NK-92 (cell line): ENCODE data around the gene GPR155.
"Not testable (repeated sequence)": the region's sequence is repeated elsewhere in the genome, so short reads cannot be mapped to it uniquely, and the experiment has no call there.

ENCODE experiments used
- DNase-seq: peaks from one replicate; lab custom pipeline; 2025; ENCODE audit not compliant: unreplicated experiment; lab: John Stamatoyannopoulos, UW

Gene GPR155

GRCh38 chr2:174491947-174492346, 5.1 kb upstream of the GPR155 start:
- no peak for DNase-seq

GRCh38 chr2:174490051-174490450, 3.2 kb upstream of the GPR155 start:
- DNase-seq: no peak

- not testable (repeated sequence) for DNase-seq
These were observed 2.7 kb upstream of the GPR155 start for GRCh38 chr2:174489520-174489919.

- DNase-seq: no peak
These were observed 962 bp upstream of the GPR155 start for GRCh38 chr2:174487820-174488162.

GRCh38 chr2:174487108-174487819, 435 bp upstream of the GPR155 start:
- peak; percentile 62 for DNase-seq

GRCh38 chr2:174485788-174486562, 854 bp downstream of the GPR155 start:
- DNase-seq: no peak

- not testable (repeated sequence) for DNase-seq
These were observed 1.8 kb downstream of the GPR155 start for GRCh38 chr2:174485045-174485444.

GRCh38 chr2:174484573-174484972, 2.3 kb downstream of the GPR155 start:
- no peak for DNase-seq

GRCh38 chr2:174482854-174483253, 4.0 kb downstream of the GPR155 start:
- no peak for DNase-seq

- DNase-seq: no peak
These were observed 9.1 kb downstream of the GPR155 start for GRCh38 chr2:174477759-174478158.

- no peak for DNase-seq
These were observed 13.0 kb downstream of the GPR155 start for GRCh38 chr2:174473796-174474195.

GRCh38 chr2:174465327-174465726, 21.5 kb downstream of the GPR155 start:
- no peak for DNase-seq

GRCh38 chr2:174461221-174461620, 25.6 kb downstream of the GPR155 start:
- no peak for DNase-seq

GRCh38 chr2:174454566-174454965, 32.3 kb downstream of the GPR155 start:
- no peak for DNase-seq

GRCh38 chr2:174450021-174450816, 36.6 kb downstream of the GPR155 start:
- DNase-seq: no peak

- no peak for DNase-seq
These were observed 37.8 kb downstream of the GPR155 start for GRCh38 chr2:174449033-174449432.

- no peak for DNase-seq
These were observed 40.3 kb downstream of the GPR155 start for GRCh38 chr2:174446531-174446930.

GRCh38 chr2:174445248-174445647, 41.6 kb downstream of the GPR155 start:
- DNase-seq: no peak

GRCh38 chr2:174444761-174445160, 42.1 kb downstream of the GPR155 start:
- no peak for DNase-seq

- DNase-seq: no peak
These were observed 44.0 kb downstream of the GPR155 start for GRCh38 chr2:174442546-174443510.

- no peak for DNase-seq
These were observed 46.9 kb downstream of the GPR155 start for GRCh38 chr2:174439950-174440349.
